OCI-LY7 (cell line): Measurements from ENCODE around the gene FAM3D. TPM values are rescaled to one million over a fixed set of nuclear protein-coding genes. Genes with fewer than 3 reads are reported as not detected.
"Not testable (repeated sequence)": the region's sequence is repeated elsewhere in the genome, so short reads cannot be mapped to it uniquely, and the experiment has no call there.

Experiments used
- BruUV-seq: library from RNA; stranded (reverse); fragments of 400-500 nt; replicated peaks from 2 replicates; lab custom pipeline; 2021; lab: Mats Ljungman, UMichigan
- CTCF ChIA-PET: fragments of 300-600 bp; sonication (Branson Sonifier 250); formaldehyde crosslinking; loops from one replicate; lab custom pipeline; 2022; ENCODE audit warnings: antibody characterized with exemption; ENCODE audit not compliant: unreplicated experiment; lab: Charles Lee
- POLR2A ChIA-PET: fragments of 300-600 bp; sonication (Branson Sonifier 250); formaldehyde crosslinking; loops from one replicate; lab custom pipeline; 2022; ENCODE audit warnings: antibody characterized with exemption; lab: Charles Lee
- DNase-seq: peaks from one replicate; pipeline ENCODE4 v3.0.0-alpha.2; 2015; ENCODE audit warnings: low spot score
- H2AFZ ChIP-seq: fragments of 200-600 bp; sonication (generic), shearing (Covaris generic); 2 replicates; pipeline ENCODE4 v1.6.1; 2014; ENCODE audit warnings: mild to moderate bottlenecking, antibody characterized with exemption, low read length, moderate library complexity
- H3K27ac ChIP-seq: fragments of 200-600 bp; sonication (generic); 2 replicates; pipeline ENCODE4 v1.5.1; 2014; ENCODE audit warnings: mixed run types, low read depth, mild to moderate bottlenecking, moderate library complexity, low read length, inconsistent platforms; ENCODE audit not compliant: poor library complexity, severe bottlenecking
- H3K36me3 ChIP-seq: fragments of 200-600 bp; sonication (generic); 2 replicates; pipeline ENCODE4 v1.6.1; 2014; ENCODE audit warnings: mild to moderate bottlenecking, antibody characterized with exemption, low read length, moderate library complexity, mixed read lengths; ENCODE audit not compliant: insufficient read depth
- H3K4me1 ChIP-seq: fragments of 200-600 bp; sonication (generic); 2 replicates; pipeline ENCODE4 v1.5.1; 2014; ENCODE audit warnings: mild to moderate bottlenecking, low read length; ENCODE audit not compliant: insufficient read depth, poor library complexity, severe bottlenecking
- H3K4me2 ChIP-seq: fragments of 200-600 bp; sonication (generic); 2 replicates; pipeline ENCODE4 v1.6.1; 2014; ENCODE audit warnings: mild to moderate bottlenecking, low read length
- H3K4me3 ChIP-seq: fragments of 200-600 bp; sonication (generic); 2 replicates; pipeline ENCODE4 v1.5.1; 2014; ENCODE audit warnings: mild to moderate bottlenecking, low read depth, low read length; ENCODE audit not compliant: poor library complexity, severe bottlenecking
- H3K79me2 ChIP-seq: fragments of 200-600 bp; sonication (generic); 2 replicates; pipeline ENCODE4 v1.6.1; 2016; ENCODE audit warnings: low read depth, mild to moderate bottlenecking, low read length, moderate library complexity, mixed read lengths; ENCODE audit not compliant: insufficient read depth
- H3K9me2 ChIP-seq: fragments of 200-600 bp; sonication (generic); 2 replicates; pipeline ENCODE4 v1.6.1; 2016; ENCODE audit warnings: mild to moderate bottlenecking, low read length, mixed read lengths; ENCODE audit not compliant: insufficient read depth
- H3K9me3 ChIP-seq: fragments of 200-600 bp; sonication (generic); 2 replicates; pipeline ENCODE4 v1.6.1; 2014; ENCODE audit warnings: mild to moderate bottlenecking, mixed run types, low read length, mixed read lengths
- H4K20me1 ChIP-seq: fragments of 200-600 bp; sonication (generic); 2 replicates; pipeline ENCODE4 v1.6.1; 2014; ENCODE audit warnings: mild to moderate bottlenecking, antibody characterized with exemption, low read length, moderate library complexity, mixed read lengths; ENCODE audit not compliant: insufficient read depth
- EZH2phosphoT487 ChIP-seq: fragments of 200-600 bp; sonication (generic); IDR thresholded peaks from 2 replicates; pipeline ENCODE4 v1.6.1; 2018; ENCODE audit warnings: low read depth, borderline replicate concordance, mild to moderate bottlenecking, mixed run types, antibody characterized with exemption, low read length, moderate library complexity, mixed read lengths
- intact Hi-C: fragments of 100-400 bp; cut with micrococcal nuclease; formaldehyde crosslinking; loops from one replicate; pipeline ENCODE4 v1.10.0; 2022; ENCODE audit not compliant: unreplicated experiment
- total RNA-seq, 2 experiments: library from RNA; depleted of rRNA in 1 of 2; stranded (reverse); fragments of >200 nt in 1 of 2; shearing (Covaris generic) in 1 of 2; gene quantifications; 2 replicates each; pipeline ENCODE4 v1.2.3, GENCODE V29; 2014 to 2022
- TF ChIP-seq, protein P1 (sequence below): fragments of 200-600 bp; sonication (generic); conservative IDR thresholded peaks from 2 replicates; pipeline ENCODE4 v1.5.1; 2014; ENCODE audit warnings: mild to moderate bottlenecking, antibody characterized with exemption, low read length, moderate library complexity, mixed read lengths

Gene FAM3D
- total RNA-seq, 2 experiments from 2014 or later, result not detected

DNA sequence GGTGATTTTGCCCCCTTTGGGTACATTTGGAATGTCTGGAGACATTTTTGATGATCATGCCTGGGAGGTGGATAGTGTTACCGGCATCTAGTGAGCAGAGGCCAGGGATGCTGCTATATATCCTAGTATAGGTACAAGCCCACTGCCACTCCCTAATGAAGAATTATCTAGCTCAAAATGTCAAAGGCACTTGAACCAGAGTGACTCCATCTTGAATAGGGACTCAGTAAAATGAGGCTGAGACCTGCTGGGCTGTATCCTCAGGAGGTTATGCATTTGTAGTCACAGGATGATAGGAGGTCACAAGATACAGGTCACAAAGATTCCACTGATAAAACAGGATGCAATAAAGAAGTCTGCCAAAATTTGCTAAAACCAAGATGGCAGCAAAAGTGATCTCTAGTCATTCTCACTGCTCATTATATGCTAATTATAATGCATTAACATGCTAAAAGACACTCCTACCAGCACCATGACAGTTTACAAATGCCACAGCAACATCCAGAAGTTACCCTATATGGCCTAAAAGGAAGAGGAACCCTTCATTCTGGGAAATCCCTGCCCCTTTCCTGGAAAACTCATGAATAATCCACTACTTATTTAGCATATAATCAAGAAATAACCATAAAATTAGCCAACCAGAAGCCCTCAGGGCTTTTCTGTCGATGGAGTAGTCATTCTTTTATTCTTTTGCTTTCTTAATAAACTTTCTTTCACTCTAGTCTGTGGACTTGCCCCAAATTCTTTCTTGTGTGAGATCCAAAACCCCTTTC, 40.0 kb upstream of the FAM3D start:
- intact Hi-C loops, result no loop called here
- Histone ChIP-seq H3K27ac (no peak overlapping the region), H2AFZ (no peak overlapping the region), H3K36me3 (no peaks in the 10 kb centered on the region), H4K20me1 (no peaks in the 10 kb centered on the region), H3K4me3 (no peak overlapping the region), H3K4me2 (no peak overlapping the region), H3K9me3 (no peaks in the 10 kb centered on the region), H3K79me2 (no peaks in the 10 kb centered on the region), H3K9me2 (no peaks in the 10 kb centered on the region), H3K4me1 (no peaks in the 10 kb centered on the region)
- ChIA-PET CTCF (no interaction called here), POLR2A (interaction anchor here (0.6 kb wide), 1 partner anchor 9 kb away, joined by 4 read pairs; no protein-coding TSS in a partner anchor)
- TF ChIP-seq, protein P1, sequence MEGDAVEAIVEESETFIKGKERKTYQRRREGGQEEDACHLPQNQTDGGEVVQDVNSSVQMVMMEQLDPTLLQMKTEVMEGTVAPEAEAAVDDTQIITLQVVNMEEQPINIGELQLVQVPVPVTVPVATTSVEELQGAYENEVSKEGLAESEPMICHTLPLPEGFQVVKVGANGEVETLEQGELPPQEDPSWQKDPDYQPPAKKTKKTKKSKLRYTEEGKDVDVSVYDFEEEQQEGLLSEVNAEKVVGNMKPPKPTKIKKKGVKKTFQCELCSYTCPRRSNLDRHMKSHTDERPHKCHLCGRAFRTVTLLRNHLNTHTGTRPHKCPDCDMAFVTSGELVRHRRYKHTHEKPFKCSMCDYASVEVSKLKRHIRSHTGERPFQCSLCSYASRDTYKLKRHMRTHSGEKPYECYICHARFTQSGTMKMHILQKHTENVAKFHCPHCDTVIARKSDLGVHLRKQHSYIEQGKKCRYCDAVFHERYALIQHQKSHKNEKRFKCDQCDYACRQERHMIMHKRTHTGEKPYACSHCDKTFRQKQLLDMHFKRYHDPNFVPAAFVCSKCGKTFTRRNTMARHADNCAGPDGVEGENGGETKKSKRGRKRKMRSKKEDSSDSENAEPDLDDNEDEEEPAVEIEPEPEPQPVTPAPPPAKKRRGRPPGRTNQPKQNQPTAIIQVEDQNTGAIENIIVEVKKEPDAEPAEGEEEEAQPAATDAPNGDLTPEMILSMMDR, result no peak
- no peak for TF ChIP-seq EZH2phosphoT487
- no peak for DNase-seq
- BruUV-seq, result no TSS peak

DNA sequence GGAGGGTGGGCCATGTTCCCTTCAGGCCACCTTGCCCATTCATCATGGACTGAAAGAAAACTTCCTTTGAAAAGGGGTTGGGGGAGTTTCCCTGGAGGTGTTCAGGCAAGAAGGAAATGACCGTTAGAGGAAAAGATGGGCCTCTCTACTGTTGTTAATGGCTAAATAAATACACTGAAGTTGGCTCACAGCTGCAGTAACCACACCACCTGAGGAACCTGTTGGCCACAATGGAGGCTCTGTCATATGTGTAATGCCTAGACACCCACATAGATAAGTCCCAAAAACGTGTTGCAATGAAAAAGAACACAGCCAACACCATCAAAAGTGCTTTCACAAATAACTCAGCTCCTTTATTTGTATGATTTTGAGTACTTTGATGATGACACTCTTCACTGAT, 38.2 kb upstream of the FAM3D start:
- DNase-seq, result no peak
- TF ChIP-seq, protein P1, result no peak
- no peak for TF ChIP-seq EZH2phosphoT487
- H3K79me2 ChIP-seq, result no peaks in the 10 kb centered on the region
- CTCF ChIA-PET, result no interaction called here
- BruUV-seq, result no TSS peak
- no peaks in the 10 kb centered on the region for H3K9me2 ChIP-seq
- no peak overlapping the region for H2AFZ ChIP-seq
- H3K36me3 ChIP-seq, result no peaks in the 10 kb centered on the region
- intact Hi-C loops, result no loop called here
- POLR2A ChIA-PET, result no interaction called here
- no peak overlapping the region for H3K4me3 ChIP-seq
- H3K9me3 ChIP-seq, result no peaks in the 10 kb centered on the region
- H3K4me2 ChIP-seq, result no peak overlapping the region
- H3K27ac ChIP-seq, result no peak overlapping the region
- H3K4me1 ChIP-seq, result no peaks in the 10 kb centered on the region
- no peaks in the 10 kb centered on the region for H4K20me1 ChIP-seq

- H3K36me3 ChIP-seq, H4K20me1 ChIP-seq, DNase-seq, H3K4me1 ChIP-seq, H3K4me2 ChIP-seq, BruUV-seq, H3K79me2 ChIP-seq, H3K9me3 ChIP-seq, POLR2A ChIA-PET, H3K4me3 ChIP-seq, H3K9me2 ChIP-seq, intact Hi-C loops, H3K27ac ChIP-seq, H2AFZ ChIP-seq, CTCF ChIA-PET: not testable (repeated sequence)
Measured at GRCh38 chr3:58704304-58704703, 37.7 kb upstream of the FAM3D start.
